GM21737 (cell line): ENCODE data around the gene SACS.

Experiments
- ATAC-seq: cut with Tn5 transposase; IDR thresholded peaks from one replicate; pipeline ENCODE4 v1.9.1; 2021; ENCODE audit warnings: mild to moderate bottlenecking, moderate library complexity; ENCODE audit not compliant: unreplicated experiment

SACS gene

GRCh38 chr13:23433171-23434153 lies at the start of gene SACS:
TSS of gene SACS (minus strand) at chr13:23433702. CDS start at chr13:23411239, 22,463 bp downstream.
- ATAC-seq, result no peak

GRCh38 chr13:23480324-23480723 lies 46.8 kb upstream of the SACS start:
- no peak for ATAC-seq

GRCh38 chr13:23477101-23477500 lies 43.6 kb upstream of the SACS start:
- ATAC-seq, result no peak

- no peak for ATAC-seq
These were observed 39.7 kb upstream of the SACS start for GRCh38 chr13:23473221-23473620.

GRCh38 chr13:23472189-23472588 lies 38.7 kb upstream of the SACS start:
- ATAC-seq, result no peak

- no peak for ATAC-seq
These were observed 37.5 kb upstream of the SACS start for GRCh38 chr13:23470790-23471614.

- no peak for ATAC-seq
These were observed 36.5 kb upstream of the SACS start for GRCh38 chr13:23469951-23470421.

GRCh38 chr13:23468811-23469210 lies 35.3 kb upstream of the SACS start:
- no peak for ATAC-seq

GRCh38 chr13:23467932-23468278 lies 34.4 kb upstream of the SACS start:
- ATAC-seq, result no peak

GRCh38 chr13:23467048-23467931 lies 33.8 kb upstream of the SACS start:
- ATAC-seq, result no peak

- ATAC-seq, result peak; percentile 78
These were observed 32.9 kb upstream of the SACS start for GRCh38 chr13:23466144-23467002.

- no peak for ATAC-seq
These were observed 30.2 kb upstream of the SACS start for GRCh38 chr13:23463661-23464060.

GRCh38 chr13:23462815-23463559 lies 29.5 kb upstream of the SACS start:
- ATAC-seq, result no peak

GRCh38 chr13:23461544-23461943 lies 28.0 kb upstream of the SACS start:
- no peak for ATAC-seq

GRCh38 chr13:23460921-23461320 lies 27.4 kb upstream of the SACS start:
- no peak for ATAC-seq

- ATAC-seq, result no peak
These were observed 26.8 kb upstream of the SACS start for GRCh38 chr13:23460309-23460708.

GRCh38 chr13:23458989-23459388 lies 25.5 kb upstream of the SACS start:
- ATAC-seq, result no peak

- no peak for ATAC-seq
These were observed 23.1 kb upstream of the SACS start for GRCh38 chr13:23456437-23457210.
